Endometrial microvascular endothelial cells (primary cell): Measurements from ENCODE around the gene SMIM20. TPM values are rescaled to one million over a fixed set of nuclear protein-coding genes. Genes with fewer than 3 reads are reported as not detected.

Experiments used
- in situ Hi-C: cut with HindIII; loops from 2 replicates; pipeline ENCODE4 v1.10.0; 2017; ENCODE audit warnings: low sequenced_read_pairs, low pct_unique_long_range_greater_than_20kb; ENCODE audit errors: inconsistent ontology term
- total RNA-seq: library from RNA; depleted of rRNA; stranded (reverse); fragments of >200 nt; gene quantifications from one replicate; pipeline ENCODE4 v1.2.3, GENCODE V29; 2015; ENCODE audit errors: inconsistent ontology term

The SMIM20 gene
- total RNA-seq, 1 donor from 2014 or later: 28.1 TPM

- in situ Hi-C loops: no loop called here
These were observed 7.9 kb downstream of the SMIM20 start for GRCh38 chr4:25921922-25922321.

DNA sequence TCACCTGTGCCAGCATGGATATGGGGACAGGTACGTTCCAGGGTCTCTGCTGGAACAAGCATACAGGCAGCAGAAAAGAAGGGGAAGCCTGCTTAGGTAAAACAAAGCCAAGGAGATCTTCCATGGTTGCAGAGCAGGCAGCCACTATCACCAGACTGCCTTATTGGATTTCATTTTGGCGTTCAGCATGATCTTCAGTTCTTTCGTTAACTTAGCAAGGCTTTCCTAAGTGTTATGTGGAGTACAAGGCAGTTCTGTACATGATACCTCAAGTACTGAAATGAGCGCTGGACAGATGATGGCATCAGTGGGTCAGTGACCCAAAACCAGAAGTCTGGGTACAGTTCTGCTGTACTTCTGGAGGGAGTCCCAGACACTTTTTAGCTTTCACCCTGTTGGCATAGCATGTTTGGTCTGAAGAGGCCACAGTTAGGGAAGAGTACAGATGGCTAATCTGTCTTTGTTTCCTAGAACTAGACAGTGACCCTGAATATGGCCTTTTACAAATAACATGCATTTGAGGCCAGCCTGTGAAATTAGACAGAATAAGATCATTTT, 8.9 kb downstream of the SMIM20 start:
- in situ Hi-C loops: no loop called here

DNA sequence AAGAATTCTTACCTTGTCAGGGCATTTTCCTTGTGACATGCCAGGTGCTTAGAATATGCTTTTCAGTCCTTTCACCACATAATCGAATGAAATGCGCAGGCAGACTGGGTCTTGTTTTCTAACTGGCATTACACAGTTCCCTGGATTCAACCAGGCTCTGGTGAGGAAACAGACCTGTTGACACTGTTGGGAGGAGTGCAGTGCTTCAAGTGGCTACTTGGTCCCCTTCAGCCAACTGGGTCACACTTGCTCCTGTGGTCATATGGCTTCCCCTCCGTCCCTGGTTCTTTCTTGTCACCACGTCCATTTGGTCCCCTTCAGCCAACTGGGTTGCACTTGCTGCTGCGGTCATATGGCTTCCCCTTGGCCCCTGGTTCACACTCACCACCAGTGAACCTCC, 9.7 kb downstream of the SMIM20 start:
- in situ Hi-C loops: no loop called here

DNA sequence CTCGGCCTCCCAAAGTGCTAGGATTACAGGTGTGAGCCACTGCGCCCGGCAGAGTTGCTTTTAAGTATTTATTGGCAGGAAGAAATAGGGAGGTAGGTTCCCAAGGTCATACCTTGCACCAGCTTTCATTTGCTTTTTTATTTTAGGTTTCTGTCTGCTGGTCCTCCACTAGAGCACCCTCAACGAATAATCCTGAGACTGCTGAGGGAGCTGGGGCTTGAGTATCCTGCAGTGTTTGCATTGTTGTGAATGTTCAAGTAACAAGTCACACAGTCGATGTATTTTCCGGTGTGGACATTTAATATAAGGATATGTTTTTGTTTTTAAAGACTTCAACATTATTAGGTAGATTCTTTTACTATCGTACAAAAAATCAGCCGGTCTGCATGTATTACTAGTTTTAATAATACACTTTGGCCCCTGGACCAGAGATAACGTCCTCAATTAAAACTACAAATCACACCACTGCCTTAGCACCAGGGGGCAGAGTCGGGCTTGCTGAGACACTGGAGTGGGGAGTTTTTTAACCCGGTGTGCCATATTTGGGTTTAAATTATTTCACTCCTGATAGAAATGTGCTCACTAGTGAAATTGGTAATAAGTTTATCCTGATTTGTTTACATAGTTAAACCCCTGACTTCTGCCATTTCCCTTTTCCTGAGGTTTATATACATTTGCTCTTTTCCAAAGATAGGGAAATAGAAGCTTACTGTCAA, 11.6 kb downstream of the SMIM20 start:
- in situ Hi-C loops: no loop called here

DNA sequence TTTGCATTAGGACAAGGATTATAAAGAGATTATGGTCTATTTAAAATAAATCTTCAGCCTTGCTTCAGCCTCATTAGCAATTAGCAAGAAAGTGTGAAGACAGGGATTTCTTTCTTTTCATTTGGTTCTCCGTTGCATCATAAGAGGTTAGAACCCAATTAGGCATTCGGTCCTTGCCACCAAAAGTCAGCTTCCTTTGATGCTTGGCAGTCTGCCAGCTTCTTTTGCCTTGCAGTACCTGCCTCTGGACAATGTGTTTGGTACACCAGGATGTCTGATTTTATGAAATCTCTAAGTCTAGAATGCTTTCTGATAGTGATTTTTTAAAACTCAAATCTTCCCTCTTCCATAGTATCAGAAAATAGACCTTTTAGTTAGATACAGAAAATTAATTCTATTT, 12.4 kb downstream of the SMIM20 start:
- in situ Hi-C loops: no loop called here

GRCh38 chr4:25927361-25928195, 13.6 kb downstream of the SMIM20 start:
- in situ Hi-C loops: no loop called here

GRCh38 chr4:25928379-25929297, 14.6 kb downstream of the SMIM20 start:
- in situ Hi-C loops: no loop called here

DNA sequence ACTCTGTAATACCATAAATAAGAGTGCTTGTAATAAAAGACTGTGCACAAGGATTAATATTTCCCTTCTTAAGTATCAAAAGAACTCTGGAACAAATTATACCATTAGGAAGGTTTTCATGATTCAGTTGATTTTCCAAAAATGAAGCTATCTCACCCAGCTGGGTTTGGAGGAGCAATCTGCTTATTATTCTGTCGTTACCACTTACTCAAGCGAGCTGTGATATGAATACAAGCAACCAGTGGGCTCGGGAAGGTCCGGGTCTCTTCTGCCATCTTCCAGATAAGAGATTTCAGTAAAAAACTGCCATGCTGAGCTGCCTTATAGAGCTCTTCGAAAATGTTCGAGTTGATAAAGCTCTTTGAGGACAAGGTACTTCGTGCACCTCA, 15.3 kb downstream of the SMIM20 start:
- in situ Hi-C loops: no loop called here

GRCh38 chr4:25930731-25931354, 16.8 kb downstream of the SMIM20 start:
- in situ Hi-C loops: no loop called here

GRCh38 chr4:25936696-25937095, 22.7 kb downstream of the SMIM20 start:
- in situ Hi-C loops: no loop called here

DNA sequence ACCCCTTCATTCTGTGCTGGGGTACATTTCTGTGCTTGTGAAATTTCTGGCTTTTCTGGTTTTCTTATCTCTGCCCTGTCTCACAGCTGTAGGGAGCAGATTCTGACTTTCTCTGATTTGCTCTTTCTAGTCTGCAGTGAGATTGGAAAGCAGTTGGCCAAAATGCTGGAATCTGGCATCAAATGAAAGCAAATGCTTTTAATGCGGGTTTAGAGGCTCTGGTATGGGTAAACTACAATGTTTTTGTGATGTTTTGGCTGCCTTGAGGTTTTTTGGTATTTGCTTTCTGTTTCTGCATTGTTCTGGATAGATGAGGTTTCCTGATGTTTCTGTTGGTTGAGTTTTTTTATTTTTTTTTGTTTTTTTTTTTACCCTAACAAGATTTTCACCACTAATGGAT, 23.8 kb downstream of the SMIM20 start:
- in situ Hi-C loops: no loop called here

DNA sequence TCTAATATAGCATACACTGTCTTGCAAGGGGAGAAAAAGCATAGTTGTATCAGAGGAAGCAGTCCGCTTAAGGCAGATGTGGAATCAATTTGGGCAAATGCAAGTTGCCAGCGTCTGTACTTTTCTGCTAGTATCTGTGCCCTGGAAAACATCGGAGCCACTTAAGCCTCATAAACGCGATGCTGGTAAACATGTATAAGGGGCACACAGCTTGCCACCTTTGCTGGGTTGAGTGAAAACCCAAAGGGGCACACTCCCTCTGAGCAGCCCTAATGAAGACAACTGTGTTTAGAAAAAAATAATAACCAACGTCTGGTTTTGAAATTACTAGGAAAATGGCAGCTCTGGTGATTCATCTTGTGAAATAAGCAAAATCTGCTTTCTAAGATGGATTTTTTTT, 24.3 kb downstream of the SMIM20 start:
- in situ Hi-C loops: no loop called here

- in situ Hi-C loops: no loop called here
These were observed 24.8 kb downstream of the SMIM20 start for GRCh38 chr4:25938787-25939186.

- in situ Hi-C loops: no loop called here
These were observed 25.3 kb downstream of the SMIM20 start for GRCh38 chr4:25939330-25939729.

DNA sequence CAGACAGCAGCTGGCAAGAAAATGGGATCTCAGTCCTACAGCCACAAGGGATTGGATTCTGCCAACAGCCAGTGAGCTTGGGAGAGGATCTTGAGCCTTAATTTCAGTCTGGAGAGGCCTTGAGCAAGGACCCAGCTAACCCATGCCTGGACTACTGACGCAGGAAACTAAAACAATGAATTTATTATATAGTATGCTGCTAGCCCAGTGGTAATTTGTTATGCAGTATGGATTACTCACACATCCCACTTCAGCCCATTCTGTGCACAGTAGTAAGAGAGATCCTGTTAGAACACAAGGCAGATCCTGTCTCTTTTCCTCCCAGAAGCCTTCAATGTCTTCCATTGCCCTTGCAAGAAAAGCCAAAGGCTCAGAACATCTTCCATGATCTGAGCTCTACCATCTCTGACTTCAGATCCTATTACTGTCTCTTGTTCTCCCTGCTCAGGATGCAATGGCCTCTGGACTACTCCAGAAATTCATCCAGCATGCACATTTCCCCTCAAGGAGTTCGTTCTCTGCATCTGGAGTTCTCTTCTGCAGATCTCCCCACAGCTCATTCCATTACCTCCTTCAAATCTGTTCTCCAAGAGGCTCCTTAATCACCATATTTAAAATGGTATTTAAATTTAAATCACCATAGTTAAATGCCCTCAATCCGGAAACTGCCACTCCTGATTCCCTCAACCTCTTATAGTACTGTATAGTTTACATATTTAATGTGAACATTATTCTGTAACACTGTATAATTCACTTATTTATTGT, 27.6 kb downstream of the SMIM20 start:
- in situ Hi-C loops: no loop called here

DNA sequence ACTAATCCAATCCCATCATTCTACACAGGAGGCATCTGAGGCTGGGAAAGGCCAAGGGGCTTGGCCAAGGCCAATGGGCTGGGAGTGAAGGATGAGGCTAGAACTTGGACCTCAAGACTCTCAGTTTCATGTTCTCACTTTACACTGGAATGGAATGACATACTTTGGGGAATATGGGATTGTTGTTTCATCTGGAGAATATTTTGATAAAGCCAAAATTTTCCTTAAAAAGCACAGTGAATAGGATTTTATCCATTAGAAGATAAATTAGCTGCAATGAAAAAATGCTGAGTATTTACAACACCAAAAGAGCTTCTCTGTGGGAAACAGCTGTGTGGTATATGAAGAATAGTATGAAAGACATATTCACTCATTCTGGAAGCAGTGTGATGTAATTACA, 29.3 kb downstream of the SMIM20 start:
- in situ Hi-C loops: no loop called here

DNA sequence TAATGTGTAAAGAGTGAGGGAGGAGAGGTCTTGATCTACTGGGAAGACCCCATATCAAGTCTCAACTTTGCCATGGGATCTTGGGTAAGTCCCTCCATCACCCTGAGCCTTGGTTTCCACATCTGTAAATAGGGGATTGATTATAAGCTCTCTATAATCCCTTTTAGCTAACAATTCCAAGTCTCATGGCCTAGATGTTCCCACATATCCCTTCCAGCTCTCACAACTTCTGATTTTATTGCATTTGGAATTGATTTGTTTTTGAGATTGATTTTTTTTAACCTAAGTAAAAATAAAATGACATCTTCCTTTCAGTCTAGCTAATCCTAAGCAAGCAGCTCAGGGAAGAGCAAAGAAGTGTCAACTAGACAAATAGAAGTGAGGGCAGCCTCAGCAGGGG, 29.8 kb downstream of the SMIM20 start:
- in situ Hi-C loops: no loop called here

- in situ Hi-C loops: no loop called here
These were observed 34.0 kb downstream of the SMIM20 start for GRCh38 chr4:25948051-25948450.
